Esophagus squamous epithelium (tissue), 5 donors: ENCODE measurements around the gene NDUFV3. TPM values are rescaled to one million over a fixed set of nuclear protein-coding genes. Genes with fewer than 3 reads are reported as not detected.
"Not testable (repeated sequence)": the region's sequence is repeated elsewhere in the genome, so short reads cannot be mapped to it uniquely, and the experiment has no call there.

Source experiments
- DNase-seq: peaks from one replicate; lab custom pipeline; 2025; lab: John Stamatoyannopoulos, UW
- H3K27ac ChIP-seq, 4 donors: fragments of 200-600 bp; sonication (generic); one replicate each; pipeline ENCODE4 v1.5.1; 2016 to 2019; ENCODE audit warnings: mild to moderate bottlenecking in 1 of 4
- H3K27me3 ChIP-seq, 4 donors: fragments of 200-600 bp; sonication (generic); 1 replicate in 3 of 4; 2 replicates in 1 of 4; pipeline versions ENCODE4 v1.5.1 to v1.6.0; 2017 to 2021; ENCODE audit warnings: antibody characterized with exemption in 1 of 4
- H3K36me3 ChIP-seq, 3 donors: fragments of 200-600 bp; sonication (generic); one replicate each; pipeline ENCODE4 v1.5.1; 2016 to 2019
- H3K4me1 ChIP-seq, 3 donors: fragments of 200-600 bp; sonication (generic); one replicate each; pipeline ENCODE4 v1.5.1; 2017 to 2019
- H3K4me3 ChIP-seq, 4 donors: fragments of 200-600 bp; sonication (generic); 1 replicate in 3 of 4; 2 replicates in 1 of 4; pipeline ENCODE4 v1.5.1; 2016 to 2019; ENCODE audit warnings: mild to moderate bottlenecking in 2 of 4, moderate library complexity in 1 of 4
- H3K9me3 ChIP-seq, 3 donors: fragments of 200-600 bp; sonication (generic); one replicate each; pipeline ENCODE4 v1.5.1; 2016 to 2019
- POLR2A ChIP-seq, 4 donors: fragments of 450-650 bp; IDR thresholded peaks; one replicate each; pipeline ENCODE4 v1.6.1; 2017; ENCODE audit warnings: antibody characterized with exemption in 4 of 4, mild to moderate bottlenecking in 4 of 4, moderate library complexity in 3 of 4
- WGBS, 2 donors: methylation state at CpG; one replicate each; pipeline ENCODE4 v1.1.5; 2018; 5-methylcytosine and 5-hydroxymethylcytosine counted together
- intact Hi-C: fragments of 100-400 bp; cut with DNase I; formaldehyde crosslinking; loops from one replicate; pipeline ENCODE4 v1.15.0; 2022
- total RNA-seq, 4 donors: library from RNA; depleted of rRNA; stranded (reverse); fragments of >200 nt; gene quantifications; one replicate each; pipeline ENCODE4 v1.1.0, GENCODE V29; 2016
- TF ChIP-seq, protein P1 (sequence below), 6 experiments: fragments of 450-650 bp in 4 of 6; fragments of 200-600 bp in 2 of 6; sonication (generic) in 2 of 6; IDR thresholded peaks; one replicate each; pipeline ENCODE4 v1.5.1; 2016 to 2019; ENCODE audit warnings: antibody characterized with exemption in 6 of 6, mild to moderate bottlenecking in 4 of 6, moderate library complexity in 4 of 6
- donor health status: DM: yes; HTN: yes; CAD: no.

The NDUFV3 gene
- total RNA-seq, 4 donors from 2014 or later: 32.3 to 48.4 (median 38.0) TPM

DNA sequence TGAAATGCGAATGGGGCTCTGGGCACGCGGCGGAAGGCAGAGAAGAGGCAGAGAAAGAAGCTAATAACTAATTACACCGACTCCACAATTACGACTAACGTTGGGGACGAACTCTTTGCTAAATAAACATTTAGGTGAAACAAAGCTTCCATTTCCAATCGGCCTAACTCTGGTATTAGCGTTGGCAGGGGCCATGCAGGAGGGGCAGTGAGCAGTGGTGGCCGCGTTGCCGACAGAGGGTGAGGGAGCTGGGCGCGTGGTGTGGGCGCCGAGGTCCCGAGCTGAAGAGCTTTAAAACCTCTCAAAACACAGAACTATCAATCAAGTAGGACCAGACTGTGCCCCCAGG, 553 bp upstream of the NDUFV3 start:
- H3K27me3 ChIP-seq: no peaks in the 10 kb centered on the region
- H3K36me3 ChIP-seq: peaks cover 0 to 25% (median 6%) of the 10 kb centered on the region in 3 donors
- intact Hi-C loops: no loop called here
- WGBS, 2 donors: 10 to 13% methylated on average over 13 to 17 of the region's 18 CpGs
- H3K4me3 ChIP-seq: peak overlapping the region; percentile 72 to 99 (median 92)
- no peak for TF ChIP-seq POLR2A (IDR thresholded peaks at IDR 0.05)
- TF ChIP-seq, protein P1, sequence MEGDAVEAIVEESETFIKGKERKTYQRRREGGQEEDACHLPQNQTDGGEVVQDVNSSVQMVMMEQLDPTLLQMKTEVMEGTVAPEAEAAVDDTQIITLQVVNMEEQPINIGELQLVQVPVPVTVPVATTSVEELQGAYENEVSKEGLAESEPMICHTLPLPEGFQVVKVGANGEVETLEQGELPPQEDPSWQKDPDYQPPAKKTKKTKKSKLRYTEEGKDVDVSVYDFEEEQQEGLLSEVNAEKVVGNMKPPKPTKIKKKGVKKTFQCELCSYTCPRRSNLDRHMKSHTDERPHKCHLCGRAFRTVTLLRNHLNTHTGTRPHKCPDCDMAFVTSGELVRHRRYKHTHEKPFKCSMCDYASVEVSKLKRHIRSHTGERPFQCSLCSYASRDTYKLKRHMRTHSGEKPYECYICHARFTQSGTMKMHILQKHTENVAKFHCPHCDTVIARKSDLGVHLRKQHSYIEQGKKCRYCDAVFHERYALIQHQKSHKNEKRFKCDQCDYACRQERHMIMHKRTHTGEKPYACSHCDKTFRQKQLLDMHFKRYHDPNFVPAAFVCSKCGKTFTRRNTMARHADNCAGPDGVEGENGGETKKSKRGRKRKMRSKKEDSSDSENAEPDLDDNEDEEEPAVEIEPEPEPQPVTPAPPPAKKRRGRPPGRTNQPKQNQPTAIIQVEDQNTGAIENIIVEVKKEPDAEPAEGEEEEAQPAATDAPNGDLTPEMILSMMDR (IDR thresholded peaks at IDR 0.05): no peak
- DNase-seq: no peak
- no peaks in the 10 kb centered on the region for H3K9me3 ChIP-seq
- H3K27ac ChIP-seq: peak overlapping the region; percentile 94 to 99 (median 98)
- peaks cover 0 to 22% (median 3%) of the 10 kb centered on the region in 3 donors for H3K4me1 ChIP-seq

DNA sequence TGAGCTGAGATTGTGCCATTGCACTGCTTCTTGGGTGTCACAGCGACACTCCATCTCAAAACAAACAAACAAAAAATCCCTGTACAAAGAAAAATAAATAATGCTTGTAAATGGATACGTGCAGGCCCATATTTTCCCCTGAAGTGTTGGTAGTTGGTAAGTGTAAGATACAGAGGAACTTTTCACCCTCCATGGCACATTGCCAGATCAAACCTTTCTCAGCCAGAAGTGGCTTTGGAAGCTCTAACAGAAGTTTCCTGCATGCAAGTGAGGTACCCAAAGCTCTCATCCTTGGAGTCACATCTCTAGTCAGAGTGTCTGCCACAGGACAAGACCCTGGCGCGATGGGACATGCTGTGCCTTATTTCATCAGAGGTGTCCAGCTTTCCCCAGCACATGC, 7.3 kb downstream of the NDUFV3 start:
- Histone ChIP-seq H3K4me1 (peaks cover 0 to under 1% (median 0%) of the 10 kb centered on the region in 3 donors), H3K27ac (no peak overlapping the region), H3K36me3 (peaks cover 15 to 97% (median 18%) of the 10 kb centered on the region in 3 donors), H3K4me3 (no peak overlapping the region), H3K27me3 (no peaks in the 10 kb centered on the region), H3K9me3 (no peaks in the 10 kb centered on the region)
- 38 to 78% methylated on average over 1 to 4 of the region's 4 CpGs for WGBS, 2 donors
- DNase-seq: no peak
- no peak for TF ChIP-seq POLR2A (IDR thresholded peaks at IDR 0.05)
- TF ChIP-seq, protein P1 (IDR thresholded peaks at IDR 0.05): no peak
- intact Hi-C loops: no loop called here

DNA sequence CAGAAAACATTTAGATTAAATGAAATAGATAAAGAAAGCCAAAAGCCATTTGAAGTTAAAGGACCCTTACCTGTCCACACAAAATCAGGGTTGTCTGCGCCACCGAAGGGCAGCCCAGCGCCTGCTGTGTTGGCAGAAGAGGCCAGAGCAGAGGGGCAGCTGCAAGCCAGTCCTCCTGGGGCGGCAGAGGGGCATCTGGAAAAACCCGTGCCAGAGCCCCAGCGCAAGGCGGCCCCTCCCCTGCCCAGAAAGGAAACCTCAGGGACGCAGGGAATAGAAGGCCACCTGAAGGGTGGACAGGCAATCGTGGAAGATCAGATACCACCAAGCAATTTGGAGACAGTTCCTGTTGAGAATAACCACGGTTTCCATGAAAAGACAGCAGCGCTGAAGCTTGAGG, 10.7 kb downstream of the NDUFV3 start:
- TF ChIP-seq, protein P1 (IDR thresholded peaks at IDR 0.05): no peak
- no peak for TF ChIP-seq POLR2A (IDR thresholded peaks at IDR 0.05)
- intact Hi-C loops: no loop called here
- DNase-seq: no peak

DNA sequence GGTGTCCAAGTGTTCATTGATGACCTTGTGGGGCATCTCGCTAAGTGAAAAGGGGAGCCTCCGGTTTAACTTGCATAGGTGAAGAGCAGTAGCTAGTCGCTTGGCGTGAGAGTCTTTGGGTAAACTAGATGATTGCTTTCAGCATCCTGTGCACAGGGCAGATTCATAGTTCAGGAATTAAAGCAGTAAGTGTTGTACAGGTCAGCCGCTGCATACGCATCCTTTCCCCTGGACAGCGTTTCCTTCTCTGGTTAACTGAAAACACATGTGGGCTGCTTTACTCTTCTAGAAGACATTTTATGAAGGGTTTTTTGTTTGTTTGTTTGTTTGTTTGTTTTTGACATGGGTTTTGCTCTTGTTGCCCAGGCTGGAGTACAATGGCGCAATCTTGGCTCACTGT, 12.1 kb downstream of the NDUFV3 start:
- Histone ChIP-seq H3K4me3 (no peak overlapping the region), H3K4me1 (no peaks in the 10 kb centered on the region), H3K36me3 (peaks cover 7 to 100% (median 45%) of the 10 kb centered on the region in 3 donors), H3K27ac (no peak overlapping the region), H3K9me3 (no peaks in the 10 kb centered on the region), H3K27me3 (no peaks in the 10 kb centered on the region)
- no peak for TF ChIP-seq POLR2A (IDR thresholded peaks at IDR 0.05)
- 98 to 99% methylated on average over 7 to 8 of the region's 8 CpGs for WGBS, 2 donors
- no peak for DNase-seq
- intact Hi-C loops: no loop called here

More for the DNA sequence above, 10.7 kb downstream of the NDUFV3 start:
- no peaks in the 10 kb centered on the region for H3K9me3 ChIP-seq
- no peak overlapping the region for H3K27ac ChIP-seq
- 98% methylated on average over 11 of the region's 11 CpGs for WGBS, 2 donors
- H3K27me3 ChIP-seq: no peaks in the 10 kb centered on the region
- H3K36me3 ChIP-seq: peaks cover under 1 to 100% (median 32%) of the 10 kb centered on the region in 3 donors
- no peaks in the 10 kb centered on the region for H3K4me1 ChIP-seq
- no peak overlapping the region for H3K4me3 ChIP-seq

DNA sequence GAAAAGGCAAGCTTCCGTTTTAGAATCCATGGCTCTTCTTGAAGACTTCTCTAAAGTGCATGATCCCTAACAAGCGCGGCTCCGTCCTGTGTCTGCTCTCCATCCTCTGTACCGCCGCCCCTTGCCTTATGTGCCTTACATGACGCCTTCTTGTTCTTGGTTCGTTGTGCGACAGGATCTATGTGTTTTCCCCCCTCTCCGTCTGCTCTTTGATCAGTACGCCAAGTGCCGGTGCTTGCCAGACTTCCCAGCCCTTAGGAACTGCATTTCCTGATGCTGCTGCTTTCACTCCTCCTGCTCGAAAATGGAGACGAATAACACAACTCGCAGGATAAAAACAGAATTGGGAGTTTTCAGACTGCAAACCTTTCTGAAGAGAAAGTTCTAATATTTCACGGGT, 13.1 kb downstream of the NDUFV3 start:
- Histone ChIP-seq H3K9me3 (no peaks in the 10 kb centered on the region), H3K27me3 (no peaks in the 10 kb centered on the region), H3K4me3 (no peak overlapping the region), H3K4me1 (no peaks in the 10 kb centered on the region), H3K27ac (no peak overlapping the region), H3K36me3 (peaks cover 12 to 100% (median 53%) of the 10 kb centered on the region in 3 donors)
- intact Hi-C loops: no loop called here
- TF ChIP-seq, protein P1 (IDR thresholded peaks at IDR 0.05): no peak
- WGBS, 2 donors: 94 to 95% methylated on average over 15 to 16 of the region's 16 CpGs
- DNase-seq: no peak

DNA sequence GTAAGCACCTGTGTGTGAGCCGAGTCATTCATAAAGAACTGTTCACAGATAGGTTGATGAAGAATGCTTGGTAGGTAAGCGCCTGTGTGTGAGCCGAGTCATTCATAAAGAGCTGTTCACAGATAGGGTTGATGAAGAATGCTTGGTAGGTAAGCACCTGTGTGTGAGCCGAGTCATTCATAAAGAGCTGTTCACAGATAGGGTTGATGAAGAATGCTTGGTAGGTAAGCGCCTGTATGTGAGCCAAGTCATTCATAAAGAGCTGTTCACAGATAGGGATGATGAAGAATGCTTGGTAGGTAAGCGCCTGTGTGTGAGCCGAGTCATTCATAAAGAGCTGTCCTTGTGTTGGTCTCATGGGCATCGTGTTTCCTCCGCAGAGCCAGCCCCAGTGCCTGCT, 15.4 kb downstream of the NDUFV3 start:
- H3K27ac ChIP-seq, H3K4me3 ChIP-seq, DNase-seq, intact Hi-C loops, H3K27me3 ChIP-seq, H3K4me1 ChIP-seq, H3K9me3 ChIP-seq: not testable (repeated sequence)
- peaks cover 12 to 100% (median 50%) of the 10 kb centered on the region in 3 donors for H3K36me3 ChIP-seq
- WGBS, 2 donors: 88 to 92% methylated on average over 9 of the region's 9 CpGs

DNA sequence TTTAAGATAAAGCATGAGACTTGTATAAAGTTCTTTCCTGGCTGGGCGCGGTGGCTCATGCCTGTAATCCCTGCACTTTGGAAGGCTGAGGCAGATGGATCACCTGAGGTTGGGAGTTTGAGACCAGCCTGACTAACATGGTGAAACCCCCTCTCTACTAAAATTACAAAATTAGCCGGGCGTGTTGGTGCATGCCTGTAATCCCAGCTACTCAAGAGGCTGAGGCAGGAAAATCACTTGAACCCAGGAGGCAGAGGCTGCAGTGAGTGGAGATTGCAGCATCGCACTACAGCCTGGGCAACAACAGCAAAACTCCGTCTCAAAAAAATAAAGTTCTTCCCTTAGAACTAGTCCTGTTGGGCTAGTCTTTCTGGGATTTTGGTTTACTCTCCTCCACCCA, 18.8 kb downstream of the NDUFV3 start:
- H3K27ac ChIP-seq, H3K9me3 ChIP-seq, H3K4me3 ChIP-seq, H3K27me3 ChIP-seq, intact Hi-C loops, H3K4me1 ChIP-seq, DNase-seq: not testable (repeated sequence)
- H3K36me3 ChIP-seq: peaks cover 12 to 69% (median 36%) of the 10 kb centered on the region in 3 donors
- WGBS, 2 donors: 84 to 88% methylated on average over 6 of the region's 6 CpGs
